HepG2 (cell line): ENCODE results near the gene KRTAP29-1. TPM values are rescaled to one million over a fixed set of nuclear protein-coding genes. Genes with fewer than 3 reads are reported as not detected.

Experiments used
- ATAC-seq: fragments of 200-7000 bp; cut with Tn5 transposase; 3 replicates; pipeline ENCODE4 v1.9.1; 2020; ENCODE audit warnings: mild to moderate bottlenecking, moderate library complexity
- BruUV-seq: library from RNA; stranded (reverse); fragments of 400-500 nt; replicated peaks from 2 replicates; lab custom pipeline; 2021; lab: Mats Ljungman, UMichigan
- CTCF ChIA-PET: fragments of 300-600 bp; formaldehyde crosslinking; extraction: SDS; loops from one replicate; lab custom pipeline; 2021; ENCODE audit warnings: low total read pairs, inconsistent platforms, low intra/inter-chr PET ratio; lab: Yijun Ruan, JAX
- POLR2A ChIA-PET: fragments of 350-600 bp; sonication (Branson Sonifier 250); formaldehyde crosslinking; loops from one replicate; lab custom pipeline; 2020; ENCODE audit warnings: antibody characterized with exemption, inconsistent platforms; lab: Yijun Ruan, JAX
- DNase-seq: peaks from one replicate; pipeline ENCODE4 v3.0.0-alpha.2; 2015; ENCODE audit warnings: low spot score
- FAIRE-seq: peaks from 3 replicates; lab custom pipeline; 2011; peaks lifted over from hg19 to GRCh38; lab: Jason Lieb, UNC
- H2AFZ ChIP-seq: one replicate; pipeline ENCODE4 v1.6.1; 2011; ENCODE audit warnings: low read length, inconsistent platforms
- H3K27ac ChIP-seq: fragments of 300-600 bp; 3 replicates; pipeline ENCODE4 v1.8.0; 2011; ENCODE audit warnings: mixed run types, mild to moderate bottlenecking, mixed read lengths, low read length, inconsistent platforms; ENCODE audit not compliant: insufficient read depth; ENCODE audit errors: extremely low read length
- H3K27me3 ChIP-seq, 2 experiments: fragments of 200-600 bp in 1 of 2; 2 replicates in 1 of 2; 3 replicates in 1 of 2; pipeline versions ENCODE4 v1.6.0 to v1.8.0; 2011; ENCODE audit warnings: low read length in 2 of 2, mild to moderate bottlenecking in 2 of 2, moderate library complexity in 2 of 2, inconsistent platforms in 1 of 2; ENCODE audit not compliant: insufficient read depth in 2 of 2, control insufficient read depth in 1 of 2
- H3K36me3 ChIP-seq, 2 experiments: fragments of 200-600 bp in 1 of 2; replicated peaks in 1 of 2; 2 replicates in 1 of 2; 3 replicates in 1 of 2; pipeline versions ENCODE4 v1.5.1 to v1.8.0; 2011; ENCODE audit warnings: low read length in 2 of 2, inconsistent platforms in 1 of 2; ENCODE audit not compliant: insufficient read depth in 2 of 2, control insufficient read depth in 1 of 2
- H3K4me1 ChIP-seq: 2 replicates; pipeline ENCODE4 v1.5.1; 2012; ENCODE audit warnings: low read length, inconsistent platforms; ENCODE audit not compliant: insufficient read depth
- H3K4me2 ChIP-seq: 2 replicates; pipeline ENCODE4 v1.6.0; 2011; ENCODE audit warnings: low read depth, low read length, inconsistent platforms
- H3K4me3 ChIP-seq, 3 experiments: fragments of 200-600 bp in 1 of 3; sonication (generic), shearing (Covaris generic) in 1 of 3; replicated peaks in 1 of 3; 2 replicates each; pipeline ENCODE4 v1.5.1; 2011 to 2016; ENCODE audit warnings: low read length in 3 of 3, inconsistent platforms in 2 of 3, low read depth in 2 of 3, mild to moderate bottlenecking in 2 of 3, control low read depth in 1 of 3, mixed read lengths in 1 of 3; ENCODE audit not compliant: insufficient read depth in 1 of 3
- H3K79me2 ChIP-seq: one replicate; pipeline ENCODE4 v1.6.1; 2011; ENCODE audit warnings: low read length, inconsistent platforms; ENCODE audit not compliant: insufficient read depth
- H3K9ac ChIP-seq: 2 replicates; pipeline ENCODE4 v1.6.0; 2011; ENCODE audit warnings: mild to moderate bottlenecking, low read depth, low read length, inconsistent platforms; ENCODE audit not compliant: insufficient read depth
- H3K9me3 ChIP-seq: 2 replicates; pipeline ENCODE4 v1.5.1; 2012; ENCODE audit warnings: mild to moderate bottlenecking, low read length
- H4K20me1 ChIP-seq: 2 replicates; pipeline ENCODE4 v1.6.0; 2011; ENCODE audit warnings: inconsistent platforms, mild to moderate bottlenecking, low read length, moderate library complexity; ENCODE audit not compliant: insufficient read depth
- AHDC1 ChIP-seq: sonication (generic); formaldehyde crosslinking; IDR thresholded peaks from 2 replicates; pipeline ENCODE4 v1.5.1; 2020; ENCODE audit warnings: mild to moderate bottlenecking, missing genetic modification reagents, borderline replicate concordance
- BORCS8-MEF2B ChIP-seq: sonication (generic); formaldehyde crosslinking; IDR thresholded peaks from 2 replicates; pipeline ENCODE4 v1.8.0; 2022; ENCODE audit warnings: mild to moderate bottlenecking, missing genetic modification reagents
- DZIP1 ChIP-seq: sonication (generic); formaldehyde crosslinking; IDR thresholded peaks from 2 replicates; pipeline ENCODE4 v1.5.0; 2020; ENCODE audit warnings: mild to moderate bottlenecking, missing genetic modification reagents
- EZH2 ChIP-seq: conservative IDR thresholded peaks from 2 replicates; pipeline ENCODE4 v1.6.1; 2012; ENCODE audit warnings: mild to moderate bottlenecking, low read depth, low read length, moderate library complexity
- GRHL1 ChIP-seq: sonication (generic); formaldehyde crosslinking; conservative IDR thresholded peaks from 2 replicates; pipeline ENCODE4 v1.8.0; 2022; ENCODE audit warnings: missing genetic modification reagents
- MLX ChIP-seq: IDR thresholded peaks from 2 replicates; pipeline ENCODE4 v1.6.1; 2016
- POLR2AphosphoS5 ChIP-seq: IDR thresholded peaks from 2 replicates; pipeline ENCODE4 v1.6.1; 2012; ENCODE audit warnings: low read depth, low read length
- THAP7 ChIP-seq: sonication (generic); formaldehyde crosslinking; IDR thresholded peaks from 2 replicates; pipeline ENCODE4 v1.8.1; 2023; ENCODE audit warnings: mild to moderate bottlenecking, missing genetic modification reagents
- ZNF501 ChIP-seq: sonication (generic); formaldehyde crosslinking; IDR thresholded peaks from 2 replicates; pipeline ENCODE4 v1.5.1; 2020; ENCODE audit warnings: mild to moderate bottlenecking, moderate library complexity, missing genetic modification reagents
- ZNF678 ChIP-seq: sonication (generic); formaldehyde crosslinking; IDR thresholded peaks from 2 replicates; pipeline ENCODE4 v1.4.0; 2020; ENCODE audit warnings: mild to moderate bottlenecking, missing genetic modification reagents
- WGBS: methylation state at CpG from one replicate; pipeline ENCODE4 v1.1.6; 2017; ENCODE audit warnings: low lambda C conversion rate; 5-methylcytosine and 5-hydroxymethylcytosine counted together
- in situ Hi-C: cut with HindIII; loops from 2 replicates; pipeline ENCODE4 v1.10.0; 2017; ENCODE audit warnings: low pct_unique_long_range_greater_than_20kb; ENCODE audit not compliant: extremely low pct_ligation_motif_present
- intact Hi-C: fragments of 100-400 bp; cut with micrococcal nuclease; formaldehyde crosslinking; loops from one replicate; pipeline ENCODE4 v1.10.0; 2022; ENCODE audit not compliant: unreplicated experiment
- polyA plus RNA-seq, 8 experiments: library from polyadenylated mRNA; depleted of rRNA in 3 of 8; stranded (reverse) in 7 of 8; unstranded in 1 of 8; fragments of >200 nt; fragmentation: Illumina TruSeq in 4 of 8; extraction: Trizol in 4 of 8; gene quantifications; 2 replicates each; pipeline versions ENCODE4 v1.2.1 to v1.2.3, GENCODE V29; 2011 to 2016; ENCODE audit warnings: low read depth in 4 of 8, missing spikeins in 1 of 8, mixed read lengths in 1 of 8; ENCODE audit not compliant: insufficient read depth in 1 of 8
- total RNA-seq, 5 experiments: library from RNA; depleted of rRNA; stranded (reverse); fragments of >200 nt; fragmentation: Illumina TruSeq; extraction: Trizol; gene quantifications; 2 replicates each; pipeline ENCODE4 v1.2.3, GENCODE V29; 2016; ENCODE audit warnings: low read depth in 1 of 5

Gene KRTAP29-1
- total and polyA plus RNA-seq, 2 of the 13 experiments (the other 11 are each of a cell fraction or from before 2014, with no cell fraction given): not detected

GRCh38 chr17:41322903-41323895, 20.5 kb upstream of the KRTAP29-1 start:
- Histone ChIP-seq H3K27me3 (0 out of 5 replicates have a peak, but pooled peaks cover 0 to 5% of the 10 kb centered on the region in 2 experiments), H2AFZ (no peak overlapping the region), H3K27ac (no peak overlapping the region), H3K79me2 (no peaks in the 10 kb centered on the region), H3K4me1 (no peaks in the 10 kb centered on the region), H3K4me2 (no peak overlapping the region), H3K36me3 (no peaks in the 10 kb centered on the region), H3K4me3 (no peak overlapping the region), H3K9ac (no peak overlapping the region), H3K9me3 (peaks cover 10% of the 10 kb centered on the region; the same call in 1 of the 2 replicates), H4K20me1 (no peaks in the 10 kb centered on the region)
- in situ Hi-C loops (loop anchor here (5.0 kb wide), 2 partner anchors 416 to 466 kb away; no protein-coding TSS in a partner anchor), intact Hi-C loops (loop anchor here (1.0 to 5.0 kb wide), 2 partner anchors 414 to 466 kb away; no protein-coding TSS in a partner anchor)
- 48% methylated on average over 11 of the region's 11 CpGs for WGBS
- no peak for FAIRE-seq
- ChIA-PET CTCF (interaction anchor here (0.6 to 2.4 kb wide), 2 partner anchors 414 to 520 kb away, joined by 3 to 16 read pairs; no protein-coding TSS in a partner anchor), POLR2A (no interaction called here)
- no peak for DNase-seq
- no TSS peak for BruUV-seq
- ATAC-seq: no peak
- TF ChIP-seq MLX (CRISPR knock-in tag) (no peak), POLR2AphosphoS5 (no peak), DZIP1 (CRISPR knock-in tag) (no peak), ZNF501 (CRISPR knock-in tag) (no peak), ZNF678 (CRISPR knock-in tag) (no peak), THAP7 (CRISPR knock-in tag) (no peak), BORCS8-MEF2B (no peak), GRHL1 (CRISPR knock-in tag) (no peak), EZH2 (no peak), AHDC1 (CRISPR knock-in tag) (no peak)
